Neuronal stem cell (in vitro differentiated cells): ENCODE data around the gene RAB14.

Source experiments
- DNase-seq: peaks from one replicate; pipeline ENCODE4 v3.0.0-alpha.2; 2013; ENCODE audit warnings: low spot score
- H2AFZ ChIP-seq: one replicate; pipeline ENCODE4 v1.6.1; 2013; ENCODE audit warnings: mild to moderate bottlenecking, low read length, inconsistent platforms
- H2AK5ac ChIP-seq: 2 replicates; pipeline ENCODE4 v1.6.1; 2013; ENCODE audit warnings: low read depth, mild to moderate bottlenecking, inconsistent platforms, low read length, moderate library complexity, mixed read lengths
- H2BK120ac ChIP-seq: 2 replicates; pipeline ENCODE4 v1.6.1; 2013; ENCODE audit warnings: low read depth, mild to moderate bottlenecking, inconsistent platforms, low read length, moderate library complexity, mixed read lengths
- H2BK12ac ChIP-seq: one replicate; pipeline ENCODE4 v1.6.1; 2013; ENCODE audit warnings: low read length, inconsistent platforms
- H2BK15ac ChIP-seq: 2 replicates; pipeline ENCODE4 v1.6.1; 2013; ENCODE audit warnings: mild to moderate bottlenecking, low read length, inconsistent platforms, mixed read lengths
- H2BK5ac ChIP-seq: one replicate; pipeline ENCODE4 v1.6.1; 2013; ENCODE audit warnings: inconsistent platforms, mild to moderate bottlenecking, low read length, moderate library complexity
- H3K14ac ChIP-seq: one replicate; pipeline ENCODE4 v1.6.1; 2013; ENCODE audit warnings: low read length, inconsistent platforms
- H3K18ac ChIP-seq: 2 replicates; pipeline ENCODE4 v1.6.1; 2013; ENCODE audit warnings: low read length, inconsistent platforms
- H3K23ac ChIP-seq: 2 replicates; pipeline ENCODE4 v1.6.1; 2013; ENCODE audit warnings: low read depth, mild to moderate bottlenecking, mixed read lengths, low read length, inconsistent platforms; ENCODE audit not compliant: poor library complexity
- H3K27ac ChIP-seq: replicated peaks from 3 replicates; pipeline ENCODE4 v1.5.1; 2013; ENCODE audit warnings: low read length, inconsistent platforms
- H3K27me3 ChIP-seq, 3 experiments: 2 replicates each; pipeline ENCODE4 v1.6.1; 2013; ENCODE audit warnings: low read length in 3 of 3, mild to moderate bottlenecking in 2 of 3, inconsistent platforms in 1 of 3, low read depth in 1 of 3, mixed read lengths in 1 of 3, moderate library complexity in 1 of 3; ENCODE audit not compliant: control insufficient read depth in 3 of 3, insufficient read depth in 3 of 3
- H3K36me3 ChIP-seq, 2 donors: replicated peaks in 1 of 2; 2 replicates each; pipeline ENCODE4 v1.6.1; 2013; ENCODE audit warnings: low read length in 2 of 2; ENCODE audit not compliant: control insufficient read depth in 2 of 2, insufficient read depth in 2 of 2
- H3K4ac ChIP-seq: 2 replicates; pipeline ENCODE4 v1.6.1; 2013; ENCODE audit warnings: inconsistent platforms, mild to moderate bottlenecking, low read length, moderate library complexity
- H3K4me1 ChIP-seq, 2 donors: 1 replicate in 1 of 2; 2 replicates in 1 of 2; pipeline ENCODE4 v1.6.1; 2013; ENCODE audit warnings: low read length in 2 of 2, low read depth in 1 of 2; ENCODE audit not compliant: control insufficient read depth in 2 of 2, insufficient read depth in 1 of 2
- H3K4me2 ChIP-seq: one replicate; pipeline ENCODE4 v1.6.1; 2013; ENCODE audit warnings: mild to moderate bottlenecking, low read length, inconsistent platforms; ENCODE audit not compliant: insufficient read depth, poor library complexity, severe bottlenecking
- H3K4me3 ChIP-seq, 2 donors: 2 replicates each; pipeline ENCODE4 v1.5.1; 2013; ENCODE audit warnings: low read length in 2 of 2, mild to moderate bottlenecking in 2 of 2, inconsistent platforms in 1 of 2, moderate library complexity in 1 of 2
- H3K79me1 ChIP-seq: one replicate; pipeline ENCODE4 v1.6.1; 2013; ENCODE audit warnings: low read depth, mild to moderate bottlenecking, inconsistent platforms, low read length, moderate library complexity
- H3K9ac ChIP-seq: one replicate; pipeline ENCODE4 v1.6.1; 2013; ENCODE audit warnings: mild to moderate bottlenecking, low read depth, low read length, inconsistent platforms; ENCODE audit not compliant: poor library complexity
- H3K9me3 ChIP-seq, 2 donors: replicated peaks in 1 of 2; 2 replicates each; pipeline versions ENCODE3 to v1.6.1; 2013; ENCODE audit warnings: low read length in 2 of 2, mild to moderate bottlenecking in 2 of 2, inconsistent platforms in 1 of 2, low read depth in 1 of 2, mixed read lengths in 1 of 2, moderate library complexity in 1 of 2; ENCODE audit not compliant: control insufficient read depth in 2 of 2, insufficient read depth in 1 of 2
- H4K8ac ChIP-seq: one replicate; pipeline ENCODE4 v1.6.1; 2013; ENCODE audit warnings: low read depth, mild to moderate bottlenecking, inconsistent platforms, low read length, moderate library complexity
- H4K91ac ChIP-seq: one replicate; pipeline ENCODE4 v1.6.1; 2013; ENCODE audit warnings: low read length, low read depth, mild to moderate bottlenecking, inconsistent platforms; ENCODE audit not compliant: poor library complexity
- WGBS, 2 donors: extraction: QIAGEN DNeasy Blood & Tissue Kit; methylation state at CpG; one replicate each; pipeline ENCODE4 v1.1.7; 2013; ENCODE audit warnings: missing lambda C conversion rate in 2 of 2, mixed read lengths in 1 of 2; ENCODE audit not compliant: insufficient read length in 2 of 2, insufficient replicate concordance in 1 of 2; ENCODE audit errors: extremely low coverage in 2 of 2; 5-methylcytosine and 5-hydroxymethylcytosine counted together

RAB14 gene

DNA sequence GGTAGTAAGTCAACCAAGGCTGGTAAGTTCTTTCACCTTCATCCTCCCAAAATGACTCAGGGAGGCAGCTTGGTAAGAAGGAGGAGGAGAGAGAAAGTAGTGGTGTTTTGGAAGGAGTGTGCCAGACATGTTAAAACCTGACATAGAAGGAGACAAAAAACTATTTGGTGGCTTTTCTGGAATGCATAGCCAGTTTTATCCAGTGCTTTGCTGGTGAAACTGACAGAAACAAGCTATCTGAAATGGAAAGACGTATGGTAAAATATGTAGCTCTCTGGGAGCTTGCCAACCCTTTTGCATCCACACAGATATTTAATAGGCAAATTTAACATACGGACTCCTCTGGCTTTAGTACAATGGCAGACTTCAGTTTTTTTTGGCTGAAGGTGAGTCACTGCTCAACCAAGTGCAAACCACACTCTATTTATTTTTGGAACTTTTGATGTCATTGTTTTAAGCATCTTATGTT is 45.4 kb downstream of the RAB14 start:
- H2BK120ac ChIP-seq: no peak overlapping the region
- H3K4me1 ChIP-seq: no peaks in the 10 kb centered on the region
- DNase-seq: no peak
- no peak overlapping the region for H3K4me3 ChIP-seq
- no peaks in the 10 kb centered on the region for H3K27me3 ChIP-seq
- H2AFZ ChIP-seq: no peak overlapping the region
- H2BK5ac ChIP-seq: no peak overlapping the region
- no peak overlapping the region for H2BK12ac ChIP-seq
- H2BK15ac ChIP-seq: no peak overlapping the region
- H3K14ac ChIP-seq: no peak overlapping the region
- H4K91ac ChIP-seq: no peak overlapping the region
- no peak overlapping the region for H3K23ac ChIP-seq
- no peaks in the 10 kb centered on the region for H3K79me1 ChIP-seq
- no peak overlapping the region for H3K18ac ChIP-seq
- no peaks in the 10 kb centered on the region for H3K9me3 ChIP-seq
- peaks cover 5 to 98% of the 10 kb centered on the region in 2 donors for H3K36me3 ChIP-seq
- no peak overlapping the region for H3K4ac ChIP-seq
- H2AK5ac ChIP-seq: no peak overlapping the region
- H3K9ac ChIP-seq: no peak overlapping the region
- H3K27ac ChIP-seq: no peak overlapping the region
- H4K8ac ChIP-seq: no peak overlapping the region
- H3K4me2 ChIP-seq: no peak overlapping the region
- no CpG with 5 or more reads among the region's 2 CpGs for WGBS, 2 donors

GRCh38 chr9:121154782-121155181 is 46.9 kb downstream of the RAB14 start:
- no peak overlapping the region for H4K91ac ChIP-seq
- no peak overlapping the region for H3K27ac ChIP-seq
- H2AFZ ChIP-seq: no peak overlapping the region
- no peak overlapping the region for H2AK5ac ChIP-seq
- no peak overlapping the region for H3K18ac ChIP-seq
- no peak overlapping the region for H2BK120ac ChIP-seq
- no peaks in the 10 kb centered on the region for H3K79me1 ChIP-seq
- H3K4me3 ChIP-seq: no peak overlapping the region
- WGBS, 2 donors: no CpG with 5 or more reads among the region's 6 CpGs
- H2BK5ac ChIP-seq: no peak overlapping the region
- no peak overlapping the region for H3K4me2 ChIP-seq
- H3K36me3 ChIP-seq: peaks cover 6 to 98% of the 10 kb centered on the region in 2 donors
- no peaks in the 10 kb centered on the region for H3K27me3 ChIP-seq
- H3K14ac ChIP-seq: no peak overlapping the region
- H2BK12ac ChIP-seq: no peak overlapping the region
- no peak for DNase-seq
- no peak overlapping the region for H2BK15ac ChIP-seq
- H3K4ac ChIP-seq: no peak overlapping the region
- H4K8ac ChIP-seq: no peak overlapping the region
- H3K23ac ChIP-seq: no peak overlapping the region
- no peak overlapping the region for H3K9ac ChIP-seq
- peaks cover 0 to 3% of the 10 kb centered on the region in 2 donors for H3K4me1 ChIP-seq
- H3K9me3 ChIP-seq: no peaks in the 10 kb centered on the region

DNA sequence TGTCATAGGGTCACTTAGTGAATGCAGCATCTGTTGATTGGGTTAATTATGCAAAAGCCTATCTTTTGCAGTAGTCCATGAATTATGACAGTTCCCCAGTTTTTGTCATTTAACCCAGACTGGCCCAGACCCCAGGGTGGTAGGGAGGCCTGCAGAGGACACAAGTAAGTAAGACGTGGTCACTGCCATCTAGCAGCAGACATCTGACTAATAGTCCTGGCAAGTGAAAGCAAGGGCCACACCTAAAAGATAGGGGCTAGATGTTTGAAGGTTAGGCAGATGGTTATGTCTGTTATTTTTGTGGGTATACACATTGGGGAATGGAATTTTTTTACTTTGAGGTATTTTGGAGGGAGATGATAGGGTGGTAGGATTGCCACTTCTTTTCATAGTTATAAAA is 48.0 kb downstream of the RAB14 start:
- no peak overlapping the region for H2AK5ac ChIP-seq
- no peak overlapping the region for H3K23ac ChIP-seq
- no peak overlapping the region for H3K18ac ChIP-seq
- H2BK15ac ChIP-seq: no peak overlapping the region
- H2BK120ac ChIP-seq: no peak overlapping the region
- no peak overlapping the region for H4K91ac ChIP-seq
- no peak overlapping the region for H3K9ac ChIP-seq
- H2BK12ac ChIP-seq: no peak overlapping the region
- peaks cover 0 to 3% of the 10 kb centered on the region in 2 donors for H3K4me1 ChIP-seq
- no peaks in the 10 kb centered on the region for H3K9me3 ChIP-seq
- H3K14ac ChIP-seq: no peak overlapping the region
- H2AFZ ChIP-seq: no peak overlapping the region
- H3K36me3 ChIP-seq: peaks cover 9 to 94% of the 10 kb centered on the region in 2 donors
- H3K27me3 ChIP-seq: no peaks in the 10 kb centered on the region
- H4K8ac ChIP-seq: no peak overlapping the region
- no CpG with 5 or more reads among the region's 1 CpG for WGBS, 2 donors
- no peaks in the 10 kb centered on the region for H3K79me1 ChIP-seq
- DNase-seq: no peak
- H3K27ac ChIP-seq: no peak overlapping the region
- H3K4me3 ChIP-seq: no peak overlapping the region
- no peak overlapping the region for H3K4ac ChIP-seq
- no peak overlapping the region for H2BK5ac ChIP-seq
- no peak overlapping the region for H3K4me2 ChIP-seq

DNA sequence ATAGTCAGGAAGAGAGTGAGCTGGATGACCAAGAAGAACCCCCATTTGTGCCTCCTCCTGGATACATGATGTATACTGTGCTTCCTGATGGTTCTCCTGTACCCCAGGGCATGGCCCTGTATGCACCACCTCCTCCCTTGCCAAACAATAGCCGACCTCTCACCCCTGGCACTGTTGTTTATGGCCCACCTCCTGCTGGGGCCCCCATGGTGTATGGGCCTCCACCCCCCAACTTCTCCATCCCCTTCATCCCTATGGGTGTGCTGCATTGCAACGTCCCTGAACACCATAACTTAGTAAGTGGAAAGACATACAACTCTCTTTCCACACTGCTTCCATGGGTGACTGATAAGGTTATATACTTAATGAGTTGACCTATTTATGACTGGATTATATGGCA is 51.5 kb downstream of the RAB14 start:
- Histone ChIP-seq H3K36me3 (peaks cover 12 to 94% of the 10 kb centered on the region in 2 donors), H3K4me3 (no peak overlapping the region), H2AK5ac (no peak overlapping the region), H3K79me1 (no peaks in the 10 kb centered on the region), H2BK12ac (no peak overlapping the region), H3K4ac (no peak overlapping the region), H3K18ac (no peak overlapping the region), H3K27me3 (no peaks in the 10 kb centered on the region), H2BK15ac (no peak overlapping the region), H4K91ac (no peak overlapping the region), H3K9me3 (no peaks in the 10 kb centered on the region), H3K4me2 (no peak overlapping the region), H3K4me1 (peaks cover 0 to 3% of the 10 kb centered on the region in 2 donors), H3K9ac (no peak overlapping the region), H3K27ac (no peak overlapping the region), H2BK5ac (no peak overlapping the region), H4K8ac (no peak overlapping the region), H3K14ac (no peak overlapping the region), H2BK120ac (no peak overlapping the region), H2AFZ (no peak overlapping the region), H3K23ac (no peak overlapping the region)
- no peak for DNase-seq
- no CpG with 5 or more reads among the region's 2 CpGs for WGBS, 2 donors
